Esophagus mucosa (tissue), 1 donor: ENCODE measurements around the gene KIAA1614. TPM values are rescaled to one million over a fixed set of nuclear protein-coding genes. Genes with fewer than 3 reads are reported as not detected.
"Not testable (repeated sequence)": the region's sequence is repeated elsewhere in the genome, so short reads cannot be mapped to it uniquely, and the experiment has no call there.

Experiments used
- ATAC-seq: fragments of 200-7000 bp; cut with Tn5 transposase; one replicate; pipeline ENCODE4 v1.9.1; 2020
- total RNA-seq: library from RNA; stranded (reverse); gene quantifications from one replicate; pipeline ENCODE4 v1.2.4, GENCODE V29; 2023
- donor health status: DM: yes; HTN: yes; CAD: no.

The KIAA1614 gene
- total RNA-seq, 1 donor from 2014 or later, result 0.36 TPM

DNA sequence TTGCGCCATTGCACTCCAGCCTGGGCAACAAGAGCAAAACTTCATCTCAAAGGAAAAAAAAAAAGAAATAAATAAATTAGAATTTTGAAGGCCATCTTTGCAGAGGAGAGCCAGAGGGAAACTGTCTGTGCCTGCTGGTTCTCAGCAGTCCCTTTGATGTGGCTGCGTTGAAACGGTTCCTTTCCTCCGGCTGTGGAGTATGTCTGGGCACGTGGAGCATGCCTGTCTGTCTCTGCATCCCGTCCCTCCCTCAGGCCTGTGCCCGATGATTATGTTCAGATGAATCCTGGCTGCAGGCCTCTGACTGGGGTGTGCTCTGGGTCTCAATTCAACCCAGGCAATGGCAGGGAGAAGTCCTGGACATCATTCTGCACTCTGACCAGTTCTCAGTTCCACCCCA, 33.4 kb downstream of the KIAA1614 start:
- ATAC-seq, result peak; percentile 73

DNA sequence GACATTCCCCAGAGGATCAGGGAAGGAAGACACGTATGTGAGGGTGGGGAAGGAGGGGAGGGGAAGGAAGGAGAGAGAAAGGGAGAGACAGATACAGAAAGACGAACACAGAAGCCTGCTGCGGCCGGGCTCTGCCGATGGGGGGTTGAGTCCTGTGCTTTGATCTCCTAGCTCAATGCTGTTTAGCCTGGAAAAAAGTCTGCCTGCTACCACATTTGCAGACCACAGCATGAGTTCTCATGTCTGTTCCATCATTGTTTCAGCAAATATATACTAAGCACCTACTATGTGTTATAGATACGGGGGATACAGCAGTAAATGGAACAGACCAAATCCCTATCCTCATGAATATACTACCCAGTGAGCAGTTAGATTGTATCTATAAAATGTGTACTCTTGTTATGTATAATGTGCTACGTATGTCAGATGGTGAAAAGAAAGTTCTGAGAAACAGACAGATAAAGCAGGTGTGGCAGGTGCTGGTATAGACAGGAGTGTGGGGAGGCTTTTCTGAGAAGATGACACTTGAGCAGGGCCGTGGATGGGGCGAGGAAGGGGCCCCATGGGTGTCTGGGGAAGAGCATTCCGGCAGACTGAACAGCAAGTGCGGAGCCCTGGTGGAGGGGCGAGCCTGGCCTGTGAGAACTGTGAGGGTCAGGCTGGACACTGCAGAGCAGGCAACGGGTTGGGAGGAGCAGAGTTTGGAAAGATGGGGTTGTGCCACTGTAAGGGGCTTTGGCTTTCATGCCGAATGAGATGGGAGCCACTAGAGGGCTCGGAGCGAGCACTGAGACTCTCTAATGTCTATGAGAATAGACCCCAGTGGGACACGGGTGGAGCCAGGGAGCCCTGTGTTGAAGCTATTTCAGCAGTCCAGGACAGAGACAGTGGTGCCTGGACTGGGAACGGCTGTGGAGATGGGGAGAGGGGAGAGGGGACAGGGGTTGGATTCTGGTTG, 34.1 kb downstream of the KIAA1614 start:
- no peak for ATAC-seq

GRCh38 chr1:180947499-180947885, 34.8 kb downstream of the KIAA1614 start:
- ATAC-seq, result no peak

GRCh38 chr1:180947901-180948640, 35.4 kb downstream of the KIAA1614 start:
- ATAC-seq, result no peak

GRCh38 chr1:180948641-180949615, 36.2 kb downstream of the KIAA1614 start:
- no peak for ATAC-seq

DNA sequence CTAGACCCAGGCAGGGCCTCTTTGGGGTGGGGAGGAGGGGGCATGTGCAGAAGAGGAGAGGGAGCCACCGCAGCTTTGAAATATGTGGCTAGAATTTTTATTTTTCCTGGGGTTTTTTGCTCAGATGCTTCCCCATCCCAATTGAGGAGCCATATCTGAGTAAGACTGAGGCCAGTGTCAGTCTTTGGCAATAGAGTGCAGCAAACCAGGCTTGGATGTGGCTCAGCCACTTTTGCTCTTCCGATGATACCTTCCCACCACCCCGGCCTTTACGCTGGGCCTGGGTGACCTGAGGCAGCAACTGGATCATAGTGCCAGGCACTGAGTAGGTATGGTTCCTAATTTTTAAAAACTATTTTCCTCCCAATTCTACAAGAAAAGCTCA, 36.9 kb downstream of the KIAA1614 start:
- no peak for ATAC-seq

DNA sequence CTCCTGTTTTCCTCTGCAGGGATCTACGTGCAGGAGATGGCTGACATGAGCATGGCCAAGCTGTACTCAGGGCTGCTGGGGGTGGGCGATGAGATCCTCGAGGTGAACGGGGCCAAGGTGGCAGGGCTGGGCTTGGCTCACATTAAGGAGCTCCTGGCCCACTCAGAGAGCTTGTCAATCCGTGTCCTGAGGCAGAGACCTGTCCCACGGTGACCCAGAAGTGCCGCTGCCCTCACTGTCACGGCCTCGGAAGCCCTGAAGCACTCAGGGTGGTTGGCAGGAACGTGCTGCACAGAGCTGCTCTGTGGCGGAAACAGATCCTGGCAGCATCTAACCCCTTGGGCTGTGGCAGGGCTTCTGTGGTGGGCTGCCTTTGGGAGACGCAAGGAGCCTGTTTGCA, 37.6 kb downstream of the KIAA1614 start:
- ATAC-seq, result no peak

GRCh38 chr1:180951186-180951745, 38.6 kb downstream of the KIAA1614 start:
- no peak for ATAC-seq

GRCh38 chr1:180951836-180952656, 39.3 kb downstream of the KIAA1614 start:
- no peak for ATAC-seq

DNA sequence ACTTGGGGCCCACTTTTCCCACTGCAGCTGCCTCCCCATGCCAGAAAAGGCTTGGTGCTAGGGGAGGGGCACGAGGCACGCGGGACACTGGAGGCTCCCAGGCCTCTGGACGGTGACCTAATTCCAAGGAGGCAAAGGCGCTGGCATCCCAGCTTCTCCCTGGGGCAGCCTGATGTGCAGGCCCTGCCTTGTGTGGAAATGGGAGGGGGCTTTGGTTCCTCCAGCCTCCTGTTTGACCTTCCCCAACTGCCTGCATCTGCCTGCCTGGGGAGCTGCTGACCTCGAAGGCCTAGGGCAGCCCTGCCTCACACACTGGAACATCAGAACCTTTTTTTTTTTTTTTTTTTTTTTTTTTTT, 39.9 kb downstream of the KIAA1614 start:
- ATAC-seq, result no peak

GRCh38 chr1:180953291-180954004, 40.8 kb downstream of the KIAA1614 start:
- peak; percentile 79 for ATAC-seq

GRCh38 chr1:180954005-180954800, 41.5 kb downstream of the KIAA1614 start:
- peak; percentile 68 for ATAC-seq

DNA sequence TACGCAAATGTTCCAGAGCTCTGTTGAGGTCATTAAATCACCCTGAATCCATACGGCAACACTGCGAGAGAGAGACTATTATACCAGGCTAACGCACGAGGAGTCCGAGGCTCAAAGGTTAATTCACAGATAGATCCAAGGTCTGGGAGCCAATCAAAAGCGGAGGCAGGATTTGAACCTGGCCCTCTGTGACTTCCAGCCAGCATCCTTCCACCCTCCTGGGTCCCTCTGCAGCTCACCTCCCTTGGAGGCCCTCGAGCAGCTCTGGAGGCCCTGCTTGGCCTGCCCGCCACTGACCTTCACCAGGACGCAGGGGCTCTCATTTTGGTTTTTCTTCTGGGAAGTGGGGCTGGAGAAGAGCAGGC, 42.1 kb downstream of the KIAA1614 start:
- ATAC-seq, result no peak

DNA sequence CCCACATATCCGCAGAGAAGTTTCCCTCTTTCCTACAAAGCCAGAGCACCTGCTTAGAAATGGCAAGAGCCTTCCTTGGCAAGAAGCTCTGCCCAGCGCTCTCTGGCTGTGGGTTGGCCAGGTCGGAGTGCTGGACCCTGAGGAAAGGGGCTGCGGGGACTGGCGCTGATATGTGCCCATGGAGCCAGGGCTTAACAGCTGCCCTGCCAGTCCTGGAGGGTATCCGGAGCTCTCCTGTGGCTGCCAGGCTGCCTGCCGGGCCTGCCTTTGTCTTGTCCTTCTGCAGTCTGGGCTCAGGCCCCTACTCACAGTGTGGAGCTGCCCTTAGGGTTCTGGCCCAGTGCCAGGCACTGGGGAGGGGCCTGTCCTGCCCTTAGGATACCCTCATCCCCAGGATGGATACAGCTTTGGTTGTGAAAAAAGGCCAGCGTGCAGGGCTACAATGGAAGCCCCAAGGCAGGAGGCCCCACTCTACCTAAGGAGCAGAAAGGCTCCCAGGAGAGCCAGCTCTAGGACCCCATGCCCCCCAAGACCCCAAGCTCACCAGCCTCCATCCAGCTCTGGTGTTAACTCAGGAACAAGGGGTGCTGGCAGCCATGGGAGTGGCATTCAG, 43.4 kb downstream of the KIAA1614 start:
- ATAC-seq, result no peak

- ATAC-seq, result not testable (repeated sequence)
Measured at GRCh38 chr1:180959620-180960019, 46.9 kb downstream of the KIAA1614 start.

GRCh38 chr1:180961622-180962021, 48.9 kb downstream of the KIAA1614 start:
- no peak for ATAC-seq

- peak; percentile 80 for ATAC-seq
Measured at GRCh38 chr1:180962178-180962577, 49.5 kb downstream of the KIAA1614 start.

GRCh38 chr1:180964056-180964455, 51.4 kb downstream of the KIAA1614 start:
- ATAC-seq, result no peak

- ATAC-seq, result no peak
Measured at GRCh38 chr1:180964595-180964994, 51.9 kb downstream of the KIAA1614 start.
